GM21381 (cell line): ENCODE measurements around the gene LIN7C.
"Not testable (repeated sequence)": the region's sequence is repeated elsewhere in the genome, so short reads cannot be mapped to it uniquely, and the experiment has no call there.

Experiments
- ATAC-seq: cut with Tn5 transposase; IDR thresholded peaks from one replicate; pipeline ENCODE4 v1.9.1; 2021; ENCODE audit warnings: mild to moderate bottlenecking, moderate library complexity; ENCODE audit not compliant: unreplicated experiment

The LIN7C gene

GRCh38 chr11:27506200-27507182, at the start of gene LIN7C:
Gene LIN7C (minus strand): TSS chr11:27506769. CDS start chr11:27506752, 17 bp downstream.
- peak; percentile 95 for ATAC-seq

GRCh38 chr11:27555264-27555663, 48.7 kb upstream of the LIN7C start:
- no peak for ATAC-seq

- no peak for ATAC-seq
These were observed 46.6 kb upstream of the LIN7C start for GRCh38 chr11:27553186-27553585.

GRCh38 chr11:27552341-27552740, 45.8 kb upstream of the LIN7C start:
- ATAC-seq, result no peak

- ATAC-seq, result no peak
These were observed 44.6 kb upstream of the LIN7C start for GRCh38 chr11:27551127-27551526.

- ATAC-seq, result no peak
These were observed 39.4 kb upstream of the LIN7C start for GRCh38 chr11:27545946-27546345.

- no peak for ATAC-seq
These were observed 38.5 kb upstream of the LIN7C start for GRCh38 chr11:27545035-27545434.

GRCh38 chr11:27541790-27542189, 35.2 kb upstream of the LIN7C start:
- ATAC-seq, result no peak

- ATAC-seq, result no peak
These were observed 33.5 kb upstream of the LIN7C start for GRCh38 chr11:27540051-27540450.

- ATAC-seq, result no peak
These were observed 28.5 kb upstream of the LIN7C start for GRCh38 chr11:27535103-27535502.

- no peak for ATAC-seq
These were observed 26.2 kb upstream of the LIN7C start for GRCh38 chr11:27532652-27533325.

- ATAC-seq, result no peak
These were observed 22.1 kb upstream of the LIN7C start for GRCh38 chr11:27528712-27529111.

- no peak for ATAC-seq
These were observed 20.0 kb upstream of the LIN7C start for GRCh38 chr11:27526535-27526934.

GRCh38 chr11:27525824-27526516, 19.4 kb upstream of the LIN7C start:
- no peak for ATAC-seq

- ATAC-seq, result no peak
These were observed 17.6 kb upstream of the LIN7C start for GRCh38 chr11:27524155-27524554.

GRCh38 chr11:27520226-27520625, 13.7 kb upstream of the LIN7C start:
- ATAC-seq, result no peak

GRCh38 chr11:27518518-27518917, 11.9 kb upstream of the LIN7C start:
- no peak for ATAC-seq

GRCh38 chr11:27517490-27517889, 10.9 kb upstream of the LIN7C start:
- not testable (repeated sequence) for ATAC-seq

GRCh38 chr11:27514558-27514957, 8.0 kb upstream of the LIN7C start:
- ATAC-seq, result no peak

GRCh38 chr11:27514076-27514475, 7.5 kb upstream of the LIN7C start:
- ATAC-seq, result no peak

GRCh38 chr11:27513389-27513788, 6.8 kb upstream of the LIN7C start:
- ATAC-seq, result no peak
